ENCODE measurements around the gene PDIA4.

- no peak for TF ChIP-seq CTCF (IDR thresholded peaks at IDR 0.05)
- no peak for TF ChIP-seq POLR2A (IDR thresholded peaks at IDR 0.05)
Observed at GRCh38 chr7:149022756-149023360, 5.4 kb downstream of the PDIA4 start.

Data from esophagus squamous epithelium (tissue), 4 donors.